GM18907 (cell line): ENCODE measurements around the gene GAN.
"Not testable (repeated sequence)": the region's sequence is repeated elsewhere in the genome, so short reads cannot be mapped to it uniquely, and the experiment has no call there.

Source experiments
- ATAC-seq: cut with Tn5 transposase; IDR thresholded peaks from one replicate; pipeline ENCODE4 v1.9.1; 2021; ENCODE audit warnings: mild to moderate bottlenecking, moderate library complexity; ENCODE audit not compliant: unreplicated experiment

The GAN gene

GRCh38 chr16:81421536-81421935 is 106.8 kb downstream of the GAN start:
- no peak for ATAC-seq

- not testable (repeated sequence) for ATAC-seq
These were observed 107.4 kb downstream of the GAN start for GRCh38 chr16:81422153-81422552.

- ATAC-seq = peak; percentile 60
These were observed 110.0 kb downstream of the GAN start for GRCh38 chr16:81424771-81425170.

- ATAC-seq = no peak
These were observed 112.5 kb downstream of the GAN start for GRCh38 chr16:81427219-81427618.

- ATAC-seq = no peak
These were observed 114.3 kb downstream of the GAN start for GRCh38 chr16:81429045-81429521.

GRCh38 chr16:81431554-81432353 is 117.0 kb downstream of the GAN start:
- ATAC-seq = peak; percentile 11

- ATAC-seq = no peak
These were observed 118.3 kb downstream of the GAN start for GRCh38 chr16:81432937-81433557.

GRCh38 chr16:81435103-81435502 is 120.3 kb downstream of the GAN start:
- no peak for ATAC-seq

- ATAC-seq = no peak
These were observed 120.8 kb downstream of the GAN start for GRCh38 chr16:81435567-81435966.

GRCh38 chr16:81436386-81436785 is 121.6 kb downstream of the GAN start:
- no peak for ATAC-seq

- no peak for ATAC-seq
These were observed 123.1 kb downstream of the GAN start for GRCh38 chr16:81437865-81438264.
